HCT116 (cell line): Measurements from ENCODE around the gene MAGI3. TPM values are rescaled to one million over a fixed set of nuclear protein-coding genes. Genes with fewer than 3 reads are reported as not detected.
"Not testable (repeated sequence)": the region's sequence is repeated elsewhere in the genome, so short reads cannot be mapped to it uniquely, and the experiment has no call there.

Source experiments
- ATAC-seq: fragments of 200-7000 bp; cut with Tn5 transposase; 2 replicates; pipeline ENCODE4 v1.9.1; 2020; ENCODE audit warnings: mild to moderate bottlenecking, moderate library complexity
- BruUV-seq: library from RNA; stranded (reverse); fragments of 400-500 nt; replicated peaks from 2 replicates; lab custom pipeline; 2021; lab: Mats Ljungman, UMichigan
- CTCF ChIA-PET: fragments of 300-600 bp; sonication (Branson Sonifier 250); formaldehyde crosslinking; loops from one replicate; lab custom pipeline; 2021; ENCODE audit warnings: antibody characterized with exemption; lab: Charles Lee
- POLR2A ChIA-PET: fragments of 300-600, 350-600 bp; sonication (Branson Sonifier 250); formaldehyde crosslinking; loops from one replicate; lab custom pipeline; 2021; ENCODE audit warnings: antibody characterized with exemption; lab: Charles Lee
- RAD21 ChIA-PET, 2 experiments: fragments of 300-600 bp; sonication (Branson Sonifier 250); formaldehyde crosslinking; loops; one replicate each; lab custom pipeline; 2023; ENCODE audit warnings: low total read pairs in 2 of 2; ENCODE audit not compliant: uncharacterized antibody in 2 of 2, unreplicated experiment in 2 of 2, low non-redundant PET in 1 of 2; lab: Charles Lee
- DNase-seq: peaks from one replicate; pipeline ENCODE4 v3.0.0-alpha.2; 2010; ENCODE audit warnings: low read depth, low spot score
- H2AFZ ChIP-seq: fragments of 200-600 bp; shearing (Covaris generic), sonication (generic); 2 replicates; pipeline ENCODE4 v1.6.1; 2017; ENCODE audit warnings: low read depth, mixed run types, mixed read lengths, antibody characterized with exemption, low read length; ENCODE audit not compliant: poor library complexity, severe bottlenecking
- H3K27ac ChIP-seq: 2 replicates; pipeline ENCODE4 v1.5.1; 2012; ENCODE audit warnings: low read depth, low read length
- H3K27me3 ChIP-seq: fragments of 200-600 bp; sonication (generic); 2 replicates; pipeline ENCODE4 v1.6.1; 2016; ENCODE audit warnings: mixed run types, low read length, mixed read lengths; ENCODE audit not compliant: insufficient read depth
- H3K36me3 ChIP-seq, 2 experiments: fragments of 200-500 bp in 1 of 2; fragments of 200-600 bp in 1 of 2; sonication (Bioruptor generic) in 1 of 2; sonication (generic) in 1 of 2; 2 replicates each; pipeline versions ENCODE4 v1.5.1 to v1.6.1; 2014 to 2016; ENCODE audit warnings: low read length in 2 of 2, inconsistent platforms in 1 of 2, mixed read lengths in 1 of 2, mixed run types in 1 of 2; ENCODE audit not compliant: insufficient read depth in 2 of 2, control insufficient read depth in 1 of 2
- H3K4me1 ChIP-seq, 2 experiments: fragments of 200-600 bp in 1 of 2; sonication (generic) in 1 of 2; 2 replicates each; pipeline versions ENCODE4 v1.5.1 to v1.6.1; 2012 to 2017; ENCODE audit warnings: low read length in 2 of 2, inconsistent platforms in 1 of 2, mild to moderate bottlenecking in 1 of 2, mixed read lengths in 1 of 2, mixed run types in 1 of 2, moderate library complexity in 1 of 2; ENCODE audit not compliant: insufficient read depth in 2 of 2, control insufficient read depth in 1 of 2
- H3K4me2 ChIP-seq: fragments of 200-600 bp; sonication (generic); 2 replicates; pipeline ENCODE4 v1.6.1; 2017; ENCODE audit warnings: mixed run types, low read length, mixed read lengths
- H3K4me3 ChIP-seq, 2 experiments: fragments of 200-600 bp in 1 of 2; sonication (generic) in 1 of 2; replicated peaks in 1 of 2; 2 replicates each; pipeline ENCODE4 v1.5.1; 2011 to 2016; ENCODE audit warnings: low read length in 2 of 2, control low read depth in 1 of 2, low read depth in 1 of 2, mild to moderate bottlenecking in 1 of 2, mixed read lengths in 1 of 2, mixed run types in 1 of 2
- H3K79me2 ChIP-seq: fragments of 200-600 bp; sonication (generic); 2 replicates; pipeline ENCODE4 v1.6.1; 2017; ENCODE audit warnings: mild to moderate bottlenecking, mixed run types, low read length, moderate library complexity, mixed read lengths; ENCODE audit not compliant: insufficient read depth
- H3K9ac ChIP-seq: fragments of 200-600 bp; sonication (generic); 2 replicates; pipeline ENCODE4 v1.6.1; 2016; ENCODE audit warnings: low read length, mixed read lengths
- H3K9me2 ChIP-seq: fragments of 200-600 bp; sonication (generic), shearing (Covaris generic); 2 replicates; pipeline ENCODE4 v1.6.1; 2017; ENCODE audit warnings: mixed run types, mild to moderate bottlenecking, moderate library complexity; ENCODE audit not compliant: insufficient read depth
- H3K9me3 ChIP-seq, 2 experiments: fragments of 200-500 bp in 1 of 2; fragments of 200-600 bp in 1 of 2; sonication (Bioruptor generic) in 1 of 2; sonication (generic) in 1 of 2; 2 replicates each; pipeline ENCODE4 v1.6.1; 2014 to 2017; ENCODE audit warnings: low read length in 2 of 2, mixed read lengths in 2 of 2, inconsistent platforms in 1 of 2, low read depth in 1 of 2, mild to moderate bottlenecking in 1 of 2, mixed run types in 1 of 2, moderate library complexity in 1 of 2; ENCODE audit not compliant: control insufficient read depth in 1 of 2, insufficient read depth in 1 of 2
- H4K20me1 ChIP-seq: fragments of 200-600 bp; sonication (generic), shearing (Covaris generic); 2 replicates; pipeline ENCODE4 v1.6.1; 2017; ENCODE audit warnings: mixed run types, mild to moderate bottlenecking, moderate library complexity; ENCODE audit not compliant: insufficient read depth
- CBX3 ChIP-seq: IDR thresholded peaks from 2 replicates; pipeline ENCODE4 v1.6.1; 2012; ENCODE audit warnings: low read depth
- MAX ChIP-seq: IDR thresholded peaks from 2 replicates; pipeline ENCODE4 v1.6.1; 2012
- intact Hi-C: fragments of 100-400 bp; cut with micrococcal nuclease; formaldehyde crosslinking; loops from 2 replicates; pipeline ENCODE4 v1.10.0; 2022
- total RNA-seq: library from RNA; stranded (reverse); gene quantifications from one replicate; pipeline ENCODE4 v1.2.1, GENCODE V29; 2021; ENCODE audit not compliant: unreplicated experiment

MAGI3 gene
- total RNA-seq, 1 experiment from 2014 or later: 11.8 TPM

GRCh38 chr1:113479713-113480676, 89.7 kb downstream of the MAGI3 start:
- Histone ChIP-seq H3K9me2 (no peaks in the 10 kb centered on the region), H3K9ac (no peak overlapping the region), H3K4me2 (no peak overlapping the region), H3K36me3 (no peaks in the 10 kb centered on the region), H3K79me2 (peaks cover 5% of the 10 kb centered on the region; the same call in 1 of the 2 replicates), H2AFZ (no peak overlapping the region), H3K27me3 (no peaks in the 10 kb centered on the region), H3K27ac (no peak overlapping the region), H3K4me1 (peaks cover 0 to 6% of the 10 kb centered on the region in 2 experiments; a peak in 1 of 4 replicates), H4K20me1 (no peaks in the 10 kb centered on the region), H3K9me3 (peaks cover 0 to 3% of the 10 kb centered on the region in 2 experiments; a peak in 1 of 4 replicates), H3K4me3 (no peak overlapping the region)
- no TSS peak for BruUV-seq
- ChIA-PET CTCF (no interaction called here), POLR2A (no interaction called here), RAD21 (no interaction called here)
- ATAC-seq: no peak
- intact Hi-C loops: no loop called here
- no peak for DNase-seq
- TF ChIP-seq CBX3 (peak; percentile 60; the same call in 1 of the 2 replicates), MAX (no peak)

- H3K4me1 ChIP-seq, intact Hi-C loops, H4K20me1 ChIP-seq, H2AFZ ChIP-seq, POLR2A ChIA-PET, H3K36me3 ChIP-seq, H3K4me3 ChIP-seq, ATAC-seq, CTCF ChIA-PET, H3K9me2 ChIP-seq, H3K27me3 ChIP-seq, RAD21 ChIA-PET, H3K9me3 ChIP-seq, H3K4me2 ChIP-seq, H3K9ac ChIP-seq, BruUV-seq, H3K27ac ChIP-seq, DNase-seq: not testable (repeated sequence)
- peaks cover 11% of the 10 kb centered on the region; the same call in 1 of the 2 replicates for H3K79me2 ChIP-seq
Measured at GRCh38 chr1:113485131-113485530, 94.8 kb downstream of the MAGI3 start.
